Subcutaneous adipose tissue (tissue), 4 donors: Measurements from ENCODE around the gene CTSC. TPM values are rescaled to one million over a fixed set of nuclear protein-coding genes. Genes with fewer than 3 reads are reported as not detected.

Source experiments
- CTCF ChIP-seq: fragments of 450-650 bp; IDR thresholded peaks from one replicate; pipeline ENCODE4 v1.5.1; 2016; ENCODE audit warnings: low read depth, mild to moderate bottlenecking, control low read depth, antibody characterized with exemption, moderate library complexity
- total RNA-seq, 4 donors: library from RNA; depleted of rRNA; stranded (reverse); fragments of >200 nt; gene quantifications; one replicate each; pipeline ENCODE4 v1.1.0, GENCODE V29; 2016

Gene CTSC
- total RNA-seq, 4 donors from 2014 or later = 58.0 to 303 (median 147) TPM

GRCh38 chr11:88352139-88352538 lies 14.6 kb upstream of the CTSC start:
- TF ChIP-seq CTCF = no peak

- no peak for TF ChIP-seq CTCF
These were observed 11.3 kb upstream of the CTSC start for GRCh38 chr11:88348870-88349269.

- TF ChIP-seq CTCF = no peak
These were observed 8.4 kb upstream of the CTSC start for GRCh38 chr11:88345949-88346348.

- TF ChIP-seq CTCF = no peak
These were observed 7.9 kb upstream of the CTSC start for GRCh38 chr11:88345408-88345807.

GRCh38 chr11:88344869-88345268 lies 7.3 kb upstream of the CTSC start:
- TF ChIP-seq CTCF = no peak

GRCh38 chr11:88341522-88342251 lies 4.2 kb upstream of the CTSC start:
- TF ChIP-seq CTCF = no peak

GRCh38 chr11:88340366-88340935 lies 2.9 kb upstream of the CTSC start:
- no peak for TF ChIP-seq CTCF
